Cardiac muscle cell (in vitro differentiated cells and primary cell): ENCODE measurements around the gene AKAP8L. TPM values are rescaled to one million over a fixed set of nuclear protein-coding genes. Genes with fewer than 3 reads are reported as not detected.
A peak's percentile ranks its signal among the peaks of the same experiment; 100 is the strongest.

ENCODE experiments used
- DNase-seq, 2 donors: peaks; one replicate each; pipeline versions ENCODE4 v3.0.0 to v3.0.0-alpha.2; 2010 to 2017; ENCODE audit warnings: low read depth in 1 of 2, low spot score in 1 of 2
- H3K27ac ChIP-seq: fragments of 200-600 bp; sonication (generic); 2 replicates; pipeline ENCODE4 v1.5.1; 2016
- H3K27me3 ChIP-seq: fragments of 200-600 bp; sonication (generic); 2 replicates; pipeline ENCODE4 v1.6.0; 2016; ENCODE audit warnings: control low read depth
- H3K36me3 ChIP-seq: fragments of 200-600 bp; sonication (generic); 2 replicates; pipeline ENCODE4 v1.5.1; 2016; ENCODE audit warnings: control low read depth
- H3K4me1 ChIP-seq: fragments of 200-600 bp; sonication (generic); 2 replicates; pipeline ENCODE4 v1.8.1; 2017; ENCODE audit warnings: low read depth, mild to moderate bottlenecking, mixed run types
- H3K4me3 ChIP-seq: fragments of 200-600 bp; sonication (generic); 2 replicates; pipeline ENCODE4 v1.5.1; 2016; ENCODE audit warnings: mild to moderate bottlenecking
- H3K9me3 ChIP-seq: fragments of 200-600 bp; sonication (generic); 2 replicates; pipeline ENCODE4 v1.5.1; 2017; ENCODE audit warnings: low read depth, mild to moderate bottlenecking, control low read depth
- polyA plus RNA-seq: library from polyadenylated mRNA; unstranded; fragments of >200 nt; fragmentation: Nextera tagmentation; extraction: Ambion mirVana; gene quantifications from 2 replicates; pipeline ENCODE4 v1.2.1, GENCODE V29; 2016
- total RNA-seq: library from RNA; depleted of rRNA; stranded (reverse); fragments of >200 nt; gene quantifications from 2 replicates; pipeline ENCODE4 v1.2.3, GENCODE V29; 2016
- TF ChIP-seq, protein P1 (sequence below): IDR thresholded peaks from 2 replicates; pipeline ENCODE4 v1.5.1; 2012; ENCODE audit warnings: low read depth, mild to moderate bottlenecking, low read length

The AKAP8L gene
- total and polyA plus RNA-seq, 2 experiments from 2014 or later = 235 to 410 TPM

DNA sequence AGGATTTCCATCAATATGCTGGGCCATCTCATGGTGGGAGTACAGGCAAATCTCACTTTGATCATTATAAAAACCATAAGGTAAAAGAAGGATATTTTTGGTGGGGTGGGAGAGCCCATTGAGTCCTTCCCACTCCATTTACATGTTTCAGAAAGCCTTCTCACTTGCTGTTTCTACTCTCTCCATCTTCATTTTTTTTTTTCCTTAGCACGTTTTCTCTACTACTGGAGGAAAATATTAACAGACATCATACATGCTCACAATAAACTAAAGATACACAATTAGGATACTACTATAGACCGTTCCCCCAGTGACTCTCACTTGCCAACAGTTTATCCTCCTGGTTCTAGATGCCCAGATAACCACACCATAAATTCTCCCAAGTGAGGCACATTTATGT is 37.4 kb downstream of the AKAP8L start:
- Histone ChIP-seq H3K9me3 (no peaks in the 10 kb centered on the region), H3K27me3 (no peaks in the 10 kb centered on the region), H3K36me3 (peaks cover 10% of the 10 kb centered on the region), H3K27ac (peak overlapping the region; percentile 90), H3K4me3 (no peak overlapping the region), H3K4me1 (peaks cover 11% of the 10 kb centered on the region)
- TF ChIP-seq, protein P1, sequence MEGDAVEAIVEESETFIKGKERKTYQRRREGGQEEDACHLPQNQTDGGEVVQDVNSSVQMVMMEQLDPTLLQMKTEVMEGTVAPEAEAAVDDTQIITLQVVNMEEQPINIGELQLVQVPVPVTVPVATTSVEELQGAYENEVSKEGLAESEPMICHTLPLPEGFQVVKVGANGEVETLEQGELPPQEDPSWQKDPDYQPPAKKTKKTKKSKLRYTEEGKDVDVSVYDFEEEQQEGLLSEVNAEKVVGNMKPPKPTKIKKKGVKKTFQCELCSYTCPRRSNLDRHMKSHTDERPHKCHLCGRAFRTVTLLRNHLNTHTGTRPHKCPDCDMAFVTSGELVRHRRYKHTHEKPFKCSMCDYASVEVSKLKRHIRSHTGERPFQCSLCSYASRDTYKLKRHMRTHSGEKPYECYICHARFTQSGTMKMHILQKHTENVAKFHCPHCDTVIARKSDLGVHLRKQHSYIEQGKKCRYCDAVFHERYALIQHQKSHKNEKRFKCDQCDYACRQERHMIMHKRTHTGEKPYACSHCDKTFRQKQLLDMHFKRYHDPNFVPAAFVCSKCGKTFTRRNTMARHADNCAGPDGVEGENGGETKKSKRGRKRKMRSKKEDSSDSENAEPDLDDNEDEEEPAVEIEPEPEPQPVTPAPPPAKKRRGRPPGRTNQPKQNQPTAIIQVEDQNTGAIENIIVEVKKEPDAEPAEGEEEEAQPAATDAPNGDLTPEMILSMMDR = no peak
- DNase-seq = no peak

DNA sequence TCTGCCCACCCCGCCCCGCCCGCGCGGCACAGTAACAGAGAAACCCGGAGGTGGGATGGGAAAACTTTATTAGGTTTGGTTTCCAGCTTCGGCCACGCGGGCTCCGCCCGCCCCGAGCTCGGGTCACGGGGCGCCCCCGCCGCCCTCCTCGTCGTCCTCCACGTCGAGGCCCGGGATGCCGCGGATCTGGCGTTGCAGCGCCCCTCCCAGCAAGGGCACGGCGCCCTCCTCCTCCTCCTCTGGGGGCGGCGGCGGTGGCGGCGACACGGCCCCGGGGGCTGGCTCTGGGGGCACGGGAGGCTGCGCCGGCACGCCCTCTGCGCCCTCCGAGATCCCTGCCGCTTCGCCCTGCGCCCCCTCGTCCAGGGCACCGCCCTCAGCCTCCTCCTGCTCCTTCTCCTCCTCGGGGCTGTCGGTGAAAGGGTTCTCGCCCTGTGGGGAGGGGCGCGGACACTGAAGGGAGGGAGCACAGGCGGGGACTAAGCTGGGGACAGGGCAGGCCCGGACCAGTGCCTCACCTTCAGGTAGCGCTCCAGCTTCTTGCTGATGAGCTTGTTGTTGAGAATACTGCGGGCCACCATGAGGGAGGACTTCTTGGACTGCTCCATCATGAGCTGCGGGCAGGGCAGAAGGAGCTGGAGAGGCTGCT is 38.7 kb downstream of the AKAP8L start:
- H3K27ac ChIP-seq = peak overlapping the region; percentile 90
- peaks cover 6% of the 10 kb centered on the region for H3K36me3 ChIP-seq
- no peaks in the 10 kb centered on the region for H3K9me3 ChIP-seq
- H3K4me1 ChIP-seq = peaks cover 11% of the 10 kb centered on the region
- TF ChIP-seq, protein P1 = no peak
- peak; percentile 52 to 69 for DNase-seq
- H3K27me3 ChIP-seq = no peaks in the 10 kb centered on the region
- H3K4me3 ChIP-seq = peak overlapping the region; percentile 41

DNA sequence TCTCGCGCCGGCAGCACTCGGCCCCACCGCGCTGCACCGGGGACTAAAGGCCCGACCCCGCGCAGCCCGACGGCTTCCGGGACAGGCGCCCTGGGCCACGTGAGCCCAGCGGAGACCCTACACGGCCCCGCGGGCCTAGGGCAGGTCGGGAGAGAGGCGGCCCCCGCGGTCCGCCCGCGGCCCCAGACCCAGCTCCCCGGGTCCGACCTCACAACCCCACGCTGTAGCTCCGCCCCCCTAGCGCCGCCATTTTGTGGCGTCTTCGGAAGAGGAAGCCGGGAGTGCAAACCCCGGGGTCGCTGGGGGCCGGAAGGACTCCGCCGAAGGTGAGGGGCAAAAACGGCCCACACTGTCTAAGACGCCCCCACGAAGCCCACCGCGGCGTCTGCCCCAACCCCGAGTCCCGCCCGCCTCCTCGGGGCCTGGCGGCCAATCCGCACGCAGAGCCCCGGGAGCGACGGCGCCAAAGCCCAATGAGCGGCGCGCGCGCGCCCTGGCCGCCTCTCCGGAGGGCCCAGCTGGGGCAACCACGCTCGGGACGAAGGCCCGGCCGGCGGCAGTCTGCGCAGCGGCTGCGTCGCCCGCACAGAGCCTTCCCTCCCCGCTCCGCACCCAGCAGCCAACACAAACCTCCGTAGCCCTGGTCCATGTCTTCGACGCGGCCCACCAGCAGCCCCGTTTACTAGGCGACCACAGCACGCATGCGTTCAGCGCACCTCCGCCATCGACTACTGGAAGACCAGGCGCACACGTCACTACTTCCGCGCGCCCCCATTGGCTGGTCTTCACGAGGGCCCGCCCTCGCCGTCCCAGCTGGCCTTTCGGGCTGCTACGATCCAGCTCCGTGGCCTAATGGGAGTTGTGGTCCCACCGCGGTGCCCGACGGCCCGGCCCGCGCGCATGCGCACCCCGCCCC is 39.4 kb downstream of the AKAP8L start, which contains the start of gene AKAP8:
AKAP8 (minus strand) TSS at position 705 of the 916 bp plus-strand sequence; CDS start at position 649, 56 bp downstream.
- Histone ChIP-seq H3K36me3 (peaks cover 6% of the 10 kb centered on the region), H3K27me3 (no peaks in the 10 kb centered on the region), H3K9me3 (no peaks in the 10 kb centered on the region), H3K4me1 (peaks cover 11% of the 10 kb centered on the region), H3K27ac (peak within 1 kb of the TSS; percentile 96), H3K4me3 (peak within 1 kb of the TSS; percentile 88)
- peak; percentile 99 for DNase-seq
- TF ChIP-seq, protein P1 = no peak

DNA sequence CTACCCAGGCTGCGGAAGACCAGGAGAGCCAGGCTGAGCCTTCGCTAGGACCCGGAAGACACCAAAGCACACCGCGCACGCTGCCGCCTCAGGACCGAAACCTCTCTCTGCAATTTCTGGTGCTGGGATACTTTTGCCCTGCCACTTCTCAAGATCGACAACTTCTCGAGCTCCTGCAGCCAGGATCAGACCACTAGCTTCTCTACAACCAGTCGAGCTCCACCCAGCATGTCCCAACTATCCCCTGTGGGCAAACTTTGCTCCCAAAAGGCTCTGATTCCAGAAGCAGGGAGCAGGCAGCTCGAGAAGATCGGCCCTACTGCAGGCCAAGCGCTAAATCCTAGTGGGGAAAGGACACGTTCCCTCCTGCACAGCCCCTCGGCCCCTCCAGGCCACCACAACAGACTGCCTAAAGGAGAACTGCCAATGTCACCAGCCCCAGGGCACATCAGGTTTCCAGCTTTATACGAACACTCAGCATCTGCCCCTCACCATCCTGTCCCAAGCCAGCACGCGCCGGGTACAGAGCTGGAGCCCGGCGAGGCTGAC is 40.2 kb downstream of the AKAP8L start:
- H3K4me3 ChIP-seq = peak overlapping the region; percentile 88
- H3K27ac ChIP-seq = peak overlapping the region; percentile 96
- H3K9me3 ChIP-seq = no peaks in the 10 kb centered on the region
- no peaks in the 10 kb centered on the region for H3K27me3 ChIP-seq
- peaks cover 11% of the 10 kb centered on the region for H3K4me1 ChIP-seq
- peaks cover 6% of the 10 kb centered on the region for H3K36me3 ChIP-seq
- TF ChIP-seq, protein P1 = no peak
- peak; percentile 63 to 71 for DNase-seq

DNA sequence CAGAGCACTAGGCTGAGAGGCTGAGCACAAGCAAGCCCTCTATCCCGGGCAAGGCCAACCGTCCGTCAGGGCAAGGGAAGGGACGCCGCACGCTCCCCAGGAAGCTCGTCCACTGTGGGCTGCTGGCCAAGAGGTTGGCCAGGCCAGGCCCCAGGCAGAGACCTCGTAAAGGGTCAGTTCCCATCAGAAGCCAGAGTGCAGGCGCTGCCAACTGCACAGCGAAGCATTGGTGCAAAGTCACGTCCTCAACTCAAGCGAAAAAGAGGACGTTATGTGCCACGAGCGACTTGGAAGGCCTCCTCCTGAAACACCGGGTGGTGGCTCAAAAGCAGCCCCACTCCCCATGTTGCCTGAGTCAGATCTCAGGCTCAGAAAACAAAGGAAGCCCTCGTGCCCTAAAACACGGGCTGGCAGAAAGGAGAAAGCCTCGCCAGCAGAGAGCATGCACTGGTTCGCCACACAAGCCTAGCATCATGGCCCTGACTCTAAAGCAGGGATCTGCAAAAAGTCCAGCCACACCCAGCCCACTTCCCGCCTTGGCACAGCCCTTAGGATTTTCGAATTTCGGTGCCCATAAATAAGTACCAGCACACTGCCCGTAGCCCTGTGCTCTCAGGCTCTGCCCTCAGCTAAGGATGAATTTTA is 43.9 kb downstream of the AKAP8L start:
- Histone ChIP-seq H3K36me3 (peaks cover 22% of the 10 kb centered on the region), H3K4me1 (peaks cover 4% of the 10 kb centered on the region), H3K9me3 (no peaks in the 10 kb centered on the region), H3K27me3 (no peaks in the 10 kb centered on the region), H3K4me3 (no peak overlapping the region), H3K27ac (no peak overlapping the region)
- DNase-seq = no peak
- TF ChIP-seq, protein P1 = no peak
